ENCODE data around the gene CTNND2.

Gene CTNND2

DNA sequence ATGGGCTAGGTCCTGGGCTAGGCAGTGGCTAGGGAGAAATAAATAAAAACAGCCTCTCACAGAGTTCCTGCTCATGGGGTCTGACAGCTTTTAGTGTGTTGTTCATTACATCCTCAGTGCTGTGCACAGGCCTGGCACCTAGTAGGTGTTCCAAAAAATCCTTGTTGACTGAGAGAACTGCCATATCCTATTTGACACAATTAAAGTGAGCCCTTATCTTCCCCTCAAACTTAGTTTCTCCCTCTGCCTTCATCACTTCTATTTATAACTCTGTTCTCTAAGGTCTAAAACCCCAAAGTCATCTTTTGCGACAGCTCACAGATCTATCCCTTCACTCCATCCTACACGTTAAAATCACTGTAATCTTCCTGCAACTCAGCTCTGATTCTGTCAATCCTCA lies 594.1 kb downstream of the CTNND2 start:
- no peak overlapping the region for H3K4me3 ChIP-seq (replicated peaks; ENCODE audit: low read depth, low read length)
- TF ChIP-seq, protein P1, sequence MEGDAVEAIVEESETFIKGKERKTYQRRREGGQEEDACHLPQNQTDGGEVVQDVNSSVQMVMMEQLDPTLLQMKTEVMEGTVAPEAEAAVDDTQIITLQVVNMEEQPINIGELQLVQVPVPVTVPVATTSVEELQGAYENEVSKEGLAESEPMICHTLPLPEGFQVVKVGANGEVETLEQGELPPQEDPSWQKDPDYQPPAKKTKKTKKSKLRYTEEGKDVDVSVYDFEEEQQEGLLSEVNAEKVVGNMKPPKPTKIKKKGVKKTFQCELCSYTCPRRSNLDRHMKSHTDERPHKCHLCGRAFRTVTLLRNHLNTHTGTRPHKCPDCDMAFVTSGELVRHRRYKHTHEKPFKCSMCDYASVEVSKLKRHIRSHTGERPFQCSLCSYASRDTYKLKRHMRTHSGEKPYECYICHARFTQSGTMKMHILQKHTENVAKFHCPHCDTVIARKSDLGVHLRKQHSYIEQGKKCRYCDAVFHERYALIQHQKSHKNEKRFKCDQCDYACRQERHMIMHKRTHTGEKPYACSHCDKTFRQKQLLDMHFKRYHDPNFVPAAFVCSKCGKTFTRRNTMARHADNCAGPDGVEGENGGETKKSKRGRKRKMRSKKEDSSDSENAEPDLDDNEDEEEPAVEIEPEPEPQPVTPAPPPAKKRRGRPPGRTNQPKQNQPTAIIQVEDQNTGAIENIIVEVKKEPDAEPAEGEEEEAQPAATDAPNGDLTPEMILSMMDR (IDR thresholded peaks at IDR 0.05; ENCODE audit: low read length, missing control alignments), result no peak
- DNase-seq (ENCODE audit: low read depth), result no peak

DNA sequence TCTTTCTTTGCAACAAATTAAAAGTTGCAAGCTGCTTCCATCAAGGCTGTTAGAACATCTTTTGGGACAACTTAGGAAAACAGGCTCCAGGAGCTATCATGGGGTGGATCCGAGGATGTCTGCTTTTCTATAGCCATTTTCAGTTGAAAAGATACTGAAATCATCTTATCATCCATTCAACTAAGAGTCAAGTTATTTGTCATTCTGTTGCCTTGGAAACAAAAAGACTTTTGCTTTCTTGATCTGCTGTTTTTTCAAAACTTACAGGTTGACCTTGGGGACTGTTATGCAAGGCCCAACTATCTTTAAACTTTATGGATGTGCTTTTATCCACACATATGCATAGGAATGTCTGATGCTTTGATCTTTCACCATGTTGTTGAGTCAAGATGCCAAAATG lies 597.9 kb downstream of the CTNND2 start:
- TF ChIP-seq, protein P1 (IDR thresholded peaks at IDR 0.05; ENCODE audit: low read length, missing control alignments), result no peak
- no peak overlapping the region for H3K4me3 ChIP-seq (replicated peaks; ENCODE audit: low read depth, low read length)
- DNase-seq (ENCODE audit: low read depth), result no peak

GRCh38 chr5:11305245-11305644 lies 599.0 kb downstream of the CTNND2 start:
- no peak overlapping the region for H3K4me3 ChIP-seq (replicated peaks; ENCODE audit: low read depth, low read length)
- DNase-seq (ENCODE audit: low read depth), result no peak
- TF ChIP-seq, protein P1 (IDR thresholded peaks at IDR 0.05; ENCODE audit: low read length, missing control alignments), result no peak

DNA sequence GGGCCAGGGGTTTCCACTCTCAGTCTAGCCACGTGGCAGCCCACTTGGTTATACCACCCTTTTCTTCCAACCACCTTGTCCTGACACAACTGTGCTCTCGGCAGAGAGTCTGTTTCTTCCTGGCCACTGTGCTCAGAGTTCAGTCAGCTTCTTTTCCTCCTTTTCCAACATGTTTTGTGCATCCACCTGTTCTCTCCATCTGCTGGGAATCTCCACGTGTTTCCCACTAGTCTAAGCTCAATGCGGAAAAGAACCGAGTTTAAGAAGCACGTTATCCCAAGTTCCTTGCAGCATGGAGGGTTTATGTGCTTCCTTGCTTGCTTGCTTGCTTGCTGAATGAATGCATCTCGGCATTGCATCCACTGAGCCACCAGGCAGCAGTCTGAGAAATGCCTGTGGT lies 599.6 kb downstream of the CTNND2 start:
- DNase-seq (ENCODE audit: low read depth), result no peak
- TF ChIP-seq, protein P1 (IDR thresholded peaks at IDR 0.05; ENCODE audit: low read length, missing control alignments), result no peak
- no peak overlapping the region for H3K4me3 ChIP-seq (replicated peaks; ENCODE audit: low read depth, low read length)

DNA sequence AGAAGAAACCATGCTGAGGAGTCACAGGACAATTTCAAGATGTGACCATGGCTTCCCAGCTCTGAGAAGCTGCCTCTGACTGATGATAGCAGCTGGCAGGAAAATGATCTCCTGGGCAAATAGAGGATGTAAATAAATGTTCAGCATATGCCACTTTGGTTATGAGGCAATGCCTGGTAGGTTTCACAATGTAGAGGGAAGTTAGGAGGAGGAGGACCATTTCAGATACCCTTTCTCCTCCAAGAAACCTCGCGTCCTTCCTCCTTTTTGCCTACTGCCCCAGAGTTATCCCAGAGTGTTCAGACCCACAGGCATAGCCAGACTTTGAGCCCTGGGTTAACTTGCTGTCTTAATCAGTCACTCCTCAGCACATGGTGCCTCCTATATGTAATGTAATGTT lies 601.6 kb downstream of the CTNND2 start:
- no peak overlapping the region for H3K4me3 ChIP-seq (replicated peaks; ENCODE audit: low read depth, low read length)
- DNase-seq (ENCODE audit: low read depth), result no peak
- TF ChIP-seq, protein P1 (IDR thresholded peaks at IDR 0.05; ENCODE audit: low read length, missing control alignments), result no peak

DNA sequence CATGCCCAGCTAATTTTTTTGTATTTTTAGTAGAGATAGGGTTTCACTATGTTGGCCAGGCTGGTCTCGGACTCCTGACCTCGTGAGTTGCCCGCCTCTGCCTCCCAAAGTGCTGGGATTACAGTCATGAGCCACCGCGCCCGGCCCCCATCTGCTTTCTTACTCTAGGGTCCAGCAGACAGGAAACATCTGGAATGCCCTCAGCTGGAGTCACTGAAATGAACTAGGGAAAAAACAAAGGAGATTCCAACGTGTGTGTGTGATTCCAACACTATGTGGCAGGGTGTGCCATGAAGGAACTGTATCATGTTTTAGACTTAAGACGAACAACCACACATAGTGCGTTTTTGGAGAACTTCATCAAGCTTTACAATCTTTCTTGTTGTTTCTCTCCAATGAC lies 603.1 kb downstream of the CTNND2 start:
- no peak for DNase-seq (ENCODE audit: low read depth)
- no peak overlapping the region for H3K4me3 ChIP-seq (replicated peaks; ENCODE audit: low read depth, low read length)
- TF ChIP-seq, protein P1 (IDR thresholded peaks at IDR 0.05; ENCODE audit: low read length, missing control alignments), result no peak

- DNase-seq (ENCODE audit: low read depth), result no peak
- no peak overlapping the region for H3K4me3 ChIP-seq (replicated peaks; ENCODE audit: low read depth, low read length)
Measured at GRCh38 chr5:11300736-11301135, 603.5 kb downstream of the CTNND2 start.

More at GRCh38 chr5:11300736-11301135, 603.5 kb downstream of the CTNND2 start:
- TF ChIP-seq, protein P1 (IDR thresholded peaks at IDR 0.05; ENCODE audit: low read length, missing control alignments), result no peak
